GM19023 (cell line): ENCODE measurements around the gene IGSF5.

Source experiments
- ATAC-seq: cut with Tn5 transposase; IDR thresholded peaks from one replicate; pipeline ENCODE4 v1.9.1; 2021; ENCODE audit warnings: mild to moderate bottlenecking, moderate library complexity; ENCODE audit not compliant: unreplicated experiment

The IGSF5 gene

DNA sequence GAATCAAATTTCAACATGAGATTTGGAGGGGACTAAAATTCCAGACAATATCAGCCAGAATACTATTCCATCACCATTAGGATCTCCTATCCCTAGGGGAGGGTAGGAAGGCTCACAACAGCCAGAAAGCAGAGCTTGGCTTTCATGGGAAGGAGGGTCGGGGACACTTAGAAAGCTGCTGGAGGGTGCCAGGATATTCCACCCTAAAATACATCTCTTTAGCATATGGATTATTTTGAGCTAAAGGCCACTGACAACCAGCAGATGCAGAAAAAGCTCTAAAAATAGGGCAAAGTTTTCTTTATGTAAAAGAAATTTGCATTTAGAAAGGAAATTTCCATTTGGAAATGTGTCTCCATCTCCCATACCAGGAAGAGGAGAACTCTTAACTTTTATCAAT, 68.0 kb downstream of the IGSF5 start:
- ATAC-seq: no peak

DNA sequence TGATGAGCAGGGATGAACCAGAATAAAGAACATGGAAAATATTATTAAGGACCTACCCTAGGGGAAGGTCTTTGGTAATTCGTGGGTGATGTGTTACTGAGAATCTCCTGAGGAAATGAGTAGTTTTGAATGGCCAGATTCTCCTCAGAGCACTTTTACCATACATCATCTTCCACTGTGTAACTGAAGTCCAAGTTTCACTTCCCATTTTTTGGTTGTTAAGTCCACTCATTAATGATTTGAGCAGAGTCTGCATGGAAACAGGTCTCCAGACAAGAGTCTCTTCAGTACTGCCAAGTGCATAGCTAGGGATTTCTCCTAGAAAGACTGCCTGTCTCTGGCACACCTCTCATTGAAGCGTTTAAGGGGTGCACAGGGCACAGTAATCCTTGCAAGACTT, 73.6 kb downstream of the IGSF5 start:
- no peak for ATAC-seq

DNA sequence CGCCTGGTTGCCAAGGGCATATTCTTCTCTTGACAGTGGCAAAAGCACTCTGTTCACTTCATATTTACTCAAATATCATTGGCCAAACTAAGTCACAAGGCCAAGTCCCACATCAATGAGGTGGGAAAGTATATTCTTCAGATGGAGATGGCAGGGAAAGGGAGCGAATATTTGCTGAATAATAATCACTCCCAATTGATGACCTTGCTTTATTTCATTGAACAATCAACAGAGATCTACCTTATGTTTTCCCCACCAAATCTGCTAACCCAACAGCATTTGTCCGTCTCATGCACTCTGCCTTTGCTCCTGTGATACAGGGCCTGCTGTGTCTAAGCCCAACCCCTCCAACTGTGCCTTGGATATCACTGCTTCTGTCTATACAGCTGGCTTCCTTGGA, 77.1 kb downstream of the IGSF5 start:
- ATAC-seq: no peak

GRCh38 chr21:39825250-39825649, 80.3 kb downstream of the IGSF5 start:
- ATAC-seq: no peak

- ATAC-seq: no peak
These were observed 89.6 kb downstream of the IGSF5 start for GRCh38 chr21:39834543-39834942.

DNA sequence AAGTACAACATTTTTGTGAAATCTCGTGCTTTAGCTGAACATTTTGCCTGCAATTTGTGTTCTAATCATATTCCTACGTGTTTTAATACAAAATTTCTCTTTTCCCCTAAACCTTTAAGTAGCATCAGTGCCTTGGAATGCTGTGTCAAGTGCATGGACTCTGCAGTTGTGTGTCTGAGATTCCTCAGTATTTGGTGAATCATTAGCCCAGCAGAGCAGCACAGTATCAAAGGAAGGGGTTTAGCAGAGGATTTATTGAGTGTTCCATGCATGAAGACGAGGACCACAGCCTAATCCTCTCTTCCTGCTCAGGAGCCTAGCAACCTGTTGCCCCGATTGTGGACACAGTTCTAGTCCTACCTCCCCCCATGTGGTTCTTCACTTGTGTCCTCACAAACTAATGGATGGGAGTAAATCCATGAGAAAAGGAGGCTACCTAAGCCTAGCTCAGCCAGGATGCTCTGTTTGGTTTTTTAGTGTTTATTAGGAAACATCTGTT, 92.9 kb downstream of the IGSF5 start:
- ATAC-seq: no peak

DNA sequence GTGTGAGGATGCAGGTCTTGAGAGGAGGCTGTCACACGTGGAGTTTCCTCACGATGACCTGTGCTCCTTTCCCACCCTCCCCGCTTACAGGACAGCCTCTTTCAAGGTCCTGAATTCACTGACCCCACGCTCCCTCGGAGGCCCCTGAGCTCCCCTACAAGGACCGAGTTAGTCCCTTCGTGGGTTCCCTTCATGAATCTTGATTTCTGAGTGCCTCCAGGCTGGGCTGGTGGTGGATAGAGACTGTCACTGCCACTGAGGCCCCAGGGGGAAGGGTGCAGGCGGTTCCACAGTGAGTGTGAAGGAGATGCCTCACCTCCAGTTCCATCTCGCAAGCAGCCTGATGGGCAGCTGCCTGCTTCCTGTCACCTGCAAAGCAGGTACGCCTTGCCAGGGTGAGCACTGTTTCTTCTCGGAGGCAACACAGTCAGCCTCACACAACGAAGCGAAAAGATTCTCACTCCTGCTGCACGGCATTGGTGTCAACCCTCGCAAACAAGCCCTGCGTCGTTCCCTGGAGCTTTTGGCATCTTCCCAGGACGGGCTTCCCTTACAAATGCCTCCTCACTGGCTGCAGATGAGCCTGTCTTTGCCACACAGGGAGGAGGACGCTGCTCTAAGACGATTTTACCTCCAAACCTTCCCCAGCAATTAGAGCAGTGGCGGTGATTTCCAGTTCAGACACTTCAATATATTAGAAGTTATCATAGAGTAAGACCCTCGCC, 95.6 kb downstream of the IGSF5 start:
- no peak for ATAC-seq

GRCh38 chr21:39842741-39843459, 97.9 kb downstream of the IGSF5 start:
- no peak for ATAC-seq

GRCh38 chr21:39843483-39843882, 98.5 kb downstream of the IGSF5 start:
- no peak for ATAC-seq

DNA sequence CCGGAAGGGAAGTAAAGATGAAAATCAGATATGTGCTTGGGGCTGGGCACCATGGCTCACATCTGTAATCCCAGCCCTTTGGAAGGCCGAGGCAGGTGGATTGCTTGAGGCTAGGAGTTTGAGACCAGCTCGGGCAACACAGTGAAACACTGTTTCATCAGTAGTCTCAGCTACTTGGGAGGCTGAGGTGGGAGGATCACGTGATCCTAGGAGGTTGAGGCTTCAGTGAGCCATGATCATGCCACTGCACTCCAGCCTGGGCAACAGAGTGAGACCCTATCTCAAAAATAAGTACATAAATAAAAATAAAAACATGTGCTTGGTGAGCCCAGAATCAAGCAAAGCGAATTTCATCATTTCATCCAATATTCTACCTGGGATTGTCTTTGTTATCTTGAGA, 98.9 kb downstream of the IGSF5 start:
- ATAC-seq: no peak

GRCh38 chr21:39845571-39846130, 100.7 kb downstream of the IGSF5 start:
- no peak for ATAC-seq

- no peak for ATAC-seq
These were observed 102.9 kb downstream of the IGSF5 start for GRCh38 chr21:39847877-39848276.

DNA sequence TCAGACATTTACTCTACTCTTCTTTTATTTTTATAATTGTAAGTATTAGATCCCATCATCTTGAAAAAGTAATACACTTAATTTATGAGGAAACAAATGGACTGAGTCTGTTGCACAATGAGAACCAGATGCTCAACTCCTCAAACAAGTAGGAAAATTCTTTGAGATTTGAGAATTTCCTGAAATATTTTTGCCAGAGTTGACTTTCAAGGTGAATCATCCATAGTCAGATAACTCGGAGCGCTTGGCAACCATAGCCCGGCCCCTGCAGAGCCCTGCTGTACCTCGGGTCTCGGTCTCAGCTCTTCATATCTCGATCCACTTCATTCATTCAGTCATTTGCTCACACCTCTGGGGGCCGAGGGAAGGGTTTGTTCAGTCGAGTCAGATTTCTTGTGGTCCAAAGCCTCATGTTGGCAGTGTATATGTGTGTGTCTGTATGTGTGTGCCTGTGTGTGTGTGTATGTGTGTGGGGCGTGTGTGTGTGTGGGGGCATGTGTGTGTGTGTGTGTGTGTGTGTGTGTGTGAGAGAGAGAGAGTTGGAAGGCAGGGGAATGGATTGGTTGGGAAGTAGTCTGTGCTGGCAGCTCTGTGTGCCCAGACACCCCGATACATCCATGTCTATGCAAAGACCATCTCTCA, 104.2 kb downstream of the IGSF5 start:
- no peak for ATAC-seq

- ATAC-seq: no peak
These were observed 105.3 kb downstream of the IGSF5 start for GRCh38 chr21:39850333-39850732.

- no peak for ATAC-seq
These were observed 106.1 kb downstream of the IGSF5 start for GRCh38 chr21:39851002-39851618.
